Neutrophil (primary cell): ENCODE data around the gene UGT3A2.

Experiments used
- H3K27ac ChIP-seq: fragments of 200-600 bp; sonication (generic); 2 replicates; pipeline ENCODE4 v1.5.1; 2016; ENCODE audit warnings: mild to moderate bottlenecking, moderate library complexity
- H3K27me3 ChIP-seq: fragments of 200-600 bp; sonication (generic); 2 replicates; pipeline ENCODE4 v1.6.0; 2016; ENCODE audit warnings: mild to moderate bottlenecking
- H3K36me3 ChIP-seq: fragments of 200-600 bp; sonication (generic); 2 replicates; pipeline ENCODE4 v1.5.1; 2017
- H3K4me1 ChIP-seq, 2 experiments: fragments of 200-600 bp in 1 of 2; sonication (generic) in 1 of 2; 1 replicate in 1 of 2; 2 replicates in 1 of 2; pipeline versions ENCODE4 v1.5.1 to v1.6.1; 2013 to 2016; ENCODE audit warnings: low read depth in 1 of 2, low read length in 1 of 2, mild to moderate bottlenecking in 1 of 2, moderate library complexity in 1 of 2; ENCODE audit not compliant: control insufficient read depth in 1 of 2, insufficient read depth in 1 of 2
- H3K4me3 ChIP-seq, 2 experiments: fragments of 200-600 bp in 1 of 2; sonication (generic) in 1 of 2; 1 replicate in 1 of 2; 2 replicates in 1 of 2; pipeline ENCODE4 v1.5.1; 2013 to 2016; ENCODE audit warnings: low read depth in 1 of 2, low read length in 1 of 2, mild to moderate bottlenecking in 1 of 2, moderate library complexity in 1 of 2
- H3K9me3 ChIP-seq: fragments of 200-600 bp; sonication (generic); 2 replicates; pipeline ENCODE4 v1.5.1; 2016
- CTCF ChIP-seq: fragments of 200-600 bp; sonication (generic); IDR thresholded peaks from 2 replicates; pipeline ENCODE4 v1.5.1; 2016; ENCODE audit warnings: antibody characterized with exemption

Gene UGT3A2

DNA sequence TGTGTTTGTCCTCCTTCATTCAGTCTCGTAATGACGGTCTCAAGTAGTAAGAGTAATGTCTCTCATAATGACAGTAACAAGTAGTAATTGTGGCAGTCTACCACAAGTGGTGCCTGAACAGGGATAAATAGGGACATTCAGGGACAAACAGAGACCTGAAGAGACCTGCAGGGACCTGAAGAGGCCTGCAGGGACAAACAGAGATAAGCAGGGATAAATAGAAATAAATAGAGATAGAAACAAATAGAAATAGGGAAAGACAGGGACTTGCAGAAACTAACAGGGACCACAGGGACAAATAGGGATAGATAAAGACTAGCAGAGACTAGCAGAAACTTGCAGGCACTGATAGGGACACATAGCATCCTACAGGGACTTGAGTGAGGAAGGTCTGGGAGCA, 7.9 kb downstream of the UGT3A2 start:
- Histone ChIP-seq H3K4me1 (peaks cover 4 to 7% of the 10 kb centered on the region in 2 experiments), H3K9me3 (no peaks in the 10 kb centered on the region), H3K27me3 (no peaks in the 10 kb centered on the region), H3K4me3 (no peak overlapping the region), H3K36me3 (no peaks in the 10 kb centered on the region), H3K27ac (no peak overlapping the region)
- TF ChIP-seq CTCF = no peak

DNA sequence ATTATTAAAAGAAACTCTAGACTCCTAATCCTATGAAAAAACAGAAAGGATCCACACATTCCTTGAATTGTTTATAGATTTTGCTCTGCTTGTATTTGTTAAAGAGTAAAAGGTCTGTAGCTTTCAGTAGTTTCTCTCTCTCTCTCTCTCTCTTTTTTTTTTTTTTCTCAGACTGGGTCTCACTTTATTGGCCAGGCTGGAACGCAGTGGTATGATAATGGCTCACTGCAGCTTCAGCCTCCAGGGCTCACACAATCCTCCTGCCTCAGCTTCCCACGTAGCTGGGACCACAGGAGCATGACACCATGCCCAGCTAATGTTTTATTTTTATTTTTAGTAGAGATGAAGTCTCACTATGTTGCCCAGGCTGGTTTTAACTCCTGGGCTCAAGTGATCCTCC, 9.3 kb downstream of the UGT3A2 start:
- Histone ChIP-seq H3K4me1 (peaks cover 4 to 7% of the 10 kb centered on the region in 2 experiments), H3K4me3 (no peak overlapping the region), H3K27me3 (no peaks in the 10 kb centered on the region), H3K27ac (no peak overlapping the region), H3K36me3 (no peaks in the 10 kb centered on the region), H3K9me3 (no peaks in the 10 kb centered on the region)
- no peak for TF ChIP-seq CTCF

DNA sequence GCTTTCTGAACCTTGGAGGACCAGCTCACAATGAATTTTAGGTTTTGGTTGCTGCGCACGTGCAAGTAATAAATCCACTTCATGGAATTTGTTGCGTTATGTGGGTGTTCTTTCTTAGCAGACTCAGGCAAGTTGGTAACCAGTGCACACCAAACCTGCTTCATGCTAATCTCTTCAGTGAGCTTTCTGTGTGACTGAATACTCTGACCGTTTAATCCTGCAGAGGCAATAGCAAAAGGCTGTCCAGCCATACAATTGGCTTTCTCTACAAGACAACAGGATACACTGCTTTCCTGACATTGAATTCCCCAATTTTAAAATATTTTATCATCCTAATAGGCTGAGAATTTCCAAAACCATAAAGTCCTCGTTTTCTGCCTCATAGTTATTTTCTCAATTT, 10.3 kb downstream of the UGT3A2 start:
- no peak overlapping the region for H3K27ac ChIP-seq
- TF ChIP-seq CTCF = no peak
- no peaks in the 10 kb centered on the region for H3K9me3 ChIP-seq
- no peaks in the 10 kb centered on the region for H3K36me3 ChIP-seq
- H3K27me3 ChIP-seq = no peaks in the 10 kb centered on the region
- peaks cover 4 to 7% of the 10 kb centered on the region in 2 experiments for H3K4me1 ChIP-seq
- no peak overlapping the region for H3K4me3 ChIP-seq

- no peaks in the 10 kb centered on the region for H3K27me3 ChIP-seq
- peaks cover 4 to 7% of the 10 kb centered on the region in 2 experiments for H3K4me1 ChIP-seq
- H3K9me3 ChIP-seq = no peaks in the 10 kb centered on the region
- H3K4me3 ChIP-seq = no peak overlapping the region
- no peak overlapping the region for H3K27ac ChIP-seq
- no peak for TF ChIP-seq CTCF
- no peaks in the 10 kb centered on the region for H3K36me3 ChIP-seq
These were observed 10.7 kb downstream of the UGT3A2 start for GRCh38 chr5:36055984-36056383.

DNA sequence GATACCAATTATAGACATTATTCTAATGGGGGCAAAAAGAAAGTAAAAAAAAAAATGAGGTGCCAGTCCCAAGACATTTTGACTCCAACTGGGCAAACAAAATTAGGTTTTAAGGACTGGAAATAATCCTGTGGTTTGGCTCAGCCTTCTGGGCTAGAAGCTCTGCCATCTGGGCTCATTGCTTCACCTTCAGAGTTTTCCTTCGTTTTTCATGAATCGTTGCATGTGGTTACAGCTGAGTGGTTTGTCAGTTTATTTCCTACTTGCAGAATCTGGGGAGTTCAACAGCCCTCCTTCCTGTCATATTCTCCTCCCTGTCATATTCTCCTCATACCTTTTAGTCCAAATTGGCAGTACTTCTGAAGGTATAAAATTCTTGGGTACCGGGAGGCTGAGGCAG, 12.0 kb downstream of the UGT3A2 start:
- H3K36me3 ChIP-seq = no peaks in the 10 kb centered on the region
- no peak overlapping the region for H3K27ac ChIP-seq
- no peak for TF ChIP-seq CTCF
- no peak overlapping the region for H3K4me3 ChIP-seq
- peaks cover 4 to 7% of the 10 kb centered on the region in 2 experiments for H3K4me1 ChIP-seq
- no peaks in the 10 kb centered on the region for H3K9me3 ChIP-seq
- H3K27me3 ChIP-seq = no peaks in the 10 kb centered on the region

GRCh38 chr5:36052538-36052937, 14.1 kb downstream of the UGT3A2 start:
- Histone ChIP-seq H3K4me3 (no peak overlapping the region), H3K9me3 (no peaks in the 10 kb centered on the region), H3K4me1 (peaks cover 4 to 7% of the 10 kb centered on the region in 2 experiments), H3K36me3 (no peaks in the 10 kb centered on the region), H3K27ac (no peak overlapping the region), H3K27me3 (no peaks in the 10 kb centered on the region)
- TF ChIP-seq CTCF = no peak
